Naive thymus-derived CD4-positive, alpha-beta T cell (primary cell): ENCODE results near the gene OSCP1. TPM values are rescaled to one million over a fixed set of nuclear protein-coding genes. Genes with fewer than 3 reads are reported as not detected.
A peak's percentile ranks its signal among the peaks of the same experiment; 100 is the strongest.
"Not testable (repeated sequence)": the region's sequence is repeated elsewhere in the genome, so short reads cannot be mapped to it uniquely, and the experiment has no call there.

Experiments used
- ATAC-seq: fragments of 150-1000 bp; cut with Tn5 transposase; 2 replicates; pipeline ENCODE4 v1.10.0; 2021; ENCODE audit warnings: mild to moderate bottlenecking, moderate library complexity
- CTCF ChIA-PET: fragments of 350-600 bp; sonication (Branson Sonifier 250); formaldehyde crosslinking; loops from one replicate; lab custom pipeline; 2021; ENCODE audit warnings: antibody characterized with exemption; lab: Charles Lee
- POLR2A ChIA-PET: fragments of 350-600 bp; sonication (Branson Sonifier 250); formaldehyde crosslinking; loops from one replicate; lab custom pipeline; 2021; ENCODE audit warnings: antibody characterized with exemption, inconsistent platforms; lab: Charles Lee
- DNase-seq, 9 donors: peaks; one replicate each; pipeline versions ENCODE4 v3.0.0 to v3.0.0-alpha.2; 2020 to 2022; ENCODE audit warnings: mixed read lengths in 1 of 9
- H3K27ac ChIP-seq: one replicate; pipeline ENCODE4 v1.7.0; 2013; ENCODE audit warnings: mild to moderate bottlenecking, low read depth, low read length, moderate library complexity
- H3K27me3 ChIP-seq, 2 donors: one replicate each; pipeline ENCODE4 v1.7.0; 2013; ENCODE audit warnings: low read length in 2 of 2, mild to moderate bottlenecking in 2 of 2, moderate library complexity in 2 of 2; ENCODE audit not compliant: control insufficient read depth in 2 of 2, insufficient read depth in 2 of 2
- H3K36me3 ChIP-seq, 3 experiments: 1 replicate in 2 of 3; 2 replicates in 1 of 3; pipeline ENCODE4 v1.7.0; 2013; ENCODE audit warnings: low read length in 3 of 3, mild to moderate bottlenecking in 3 of 3, moderate library complexity in 1 of 3; ENCODE audit not compliant: insufficient read depth in 3 of 3, control insufficient read depth in 2 of 3
- H3K4me1 ChIP-seq, 2 donors: one replicate each; pipeline ENCODE4 v1.7.0; 2013; ENCODE audit warnings: low read length in 2 of 2, mild to moderate bottlenecking in 2 of 2, moderate library complexity in 1 of 2; ENCODE audit not compliant: control insufficient read depth in 2 of 2, insufficient read depth in 2 of 2
- H3K4me3 ChIP-seq: 2 replicates; pipeline ENCODE4 v1.7.0; 2013; ENCODE audit warnings: mild to moderate bottlenecking, low read length
- H3K9me3 ChIP-seq, 3 experiments: 1 replicate in 2 of 3; 2 replicates in 1 of 3; pipeline ENCODE4 v1.7.0; 2013; ENCODE audit warnings: low read length in 3 of 3; ENCODE audit not compliant: control insufficient read depth in 2 of 3
- H3K27ac Mint-ChIP-seq, 9 donors: one replicate each; pipeline ENCODE4 v1.8.0; 2020 to 2022; ENCODE audit warnings: mixed read lengths in 9 of 9, mild to moderate bottlenecking in 8 of 9, moderate library complexity in 5 of 9, inconsistent platforms in 2 of 9
- H3K27me3 Mint-ChIP-seq, 5 donors: one replicate each; pipeline ENCODE4 v1.8.0; 2021 to 2022; ENCODE audit warnings: mixed read lengths in 5 of 5, mild to moderate bottlenecking in 1 of 5
- H3K36me3 Mint-ChIP-seq, 5 donors: one replicate each; pipeline ENCODE4 v1.8.0; 2020 to 2022; ENCODE audit warnings: mixed read lengths in 5 of 5, mild to moderate bottlenecking in 3 of 5, inconsistent platforms in 1 of 5
- H3K4me1 Mint-ChIP-seq, 7 donors: one replicate each; pipeline ENCODE4 v1.8.0; 2020 to 2022; ENCODE audit warnings: mixed read lengths in 7 of 7, mild to moderate bottlenecking in 3 of 7, inconsistent platforms in 1 of 7
- H3K4me3 Mint-ChIP-seq, 10 donors: one replicate each; pipeline ENCODE4 v1.8.0; 2020 to 2022; ENCODE audit warnings: mild to moderate bottlenecking in 10 of 10, mixed read lengths in 10 of 10, moderate library complexity in 6 of 10, inconsistent platforms in 2 of 10
- H3K9me3 Mint-ChIP-seq, 11 donors: one replicate each; pipeline ENCODE4 v1.8.0; 2020 to 2022; ENCODE audit warnings: mixed read lengths in 11 of 11, mild to moderate bottlenecking in 4 of 11, inconsistent platforms in 1 of 11, moderate library complexity in 1 of 11
- intact Hi-C, 2 donors: fragments of 100-400 bp; cut with micrococcal nuclease; formaldehyde crosslinking; loops; one replicate each; pipeline ENCODE4 v1.15.1; 2023
- polyA plus RNA-seq, 2 donors: library from polyadenylated mRNA; unstranded; fragments of 300-500 nt; fragmentation: Illumina TruSeq; gene quantifications; one replicate each; pipeline ENCODE4 v1.2.3, GENCODE V29; 2021
- total RNA-seq, 6 experiments: library from RNA in 5 of 6; stranded (reverse) in 5 of 6; gene quantifications; 1 replicate in 5 of 6; 2 replicates in 1 of 6; pipeline ENCODE4 v1.2.3 and lab custom pipeline; 2021 to 2026

OSCP1 gene
- total and polyA plus RNA-seq, 7 experiments from 2014 or later, result 0.65 to 2.0 (median 1.1) TPM

DNA sequence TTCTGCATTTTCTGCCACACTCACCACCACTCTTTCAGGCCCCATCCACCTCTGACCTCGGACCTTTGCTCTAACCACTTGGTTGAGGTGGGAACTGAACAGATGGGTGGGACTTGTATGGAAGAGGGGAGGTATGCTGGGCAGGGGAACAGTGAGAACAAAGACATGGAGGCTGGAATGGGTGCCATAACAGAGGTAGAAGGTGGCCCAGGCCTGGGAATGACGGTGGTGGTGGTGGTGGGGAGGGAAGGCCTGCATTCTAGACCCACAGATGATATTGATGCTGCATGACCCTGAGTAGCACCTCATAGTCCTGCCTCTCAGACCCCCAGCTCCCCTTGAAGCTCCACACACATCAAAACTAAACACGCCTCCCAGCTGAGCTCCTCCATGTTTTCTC, 37.7 kb upstream of the OSCP1 start:
- H3K4me3 Mint-ChIP-seq, result no peak overlapping the region
- H3K27me3 Mint-ChIP-seq, result peaks cover 0 to 12% (median 0%) of the 10 kb centered on the region in 5 donors
- CTCF ChIA-PET, result no interaction called here
- Histone ChIP-seq H3K27me3 (no peaks in the 10 kb centered on the region), H3K4me1 (no peaks in the 10 kb centered on the region), H3K9me3 (no peaks in the 10 kb centered on the region), H3K4me3 (no peak overlapping the region), H3K36me3 (no peaks in the 10 kb centered on the region), H3K27ac (no peak overlapping the region)
- POLR2A ChIA-PET, result interaction anchor here (0.6 kb wide), 1 partner anchor 8 kb away, joined by 3 read pairs; no protein-coding TSS in a partner anchor
- H3K36me3 Mint-ChIP-seq, result no peaks in the 10 kb centered on the region
- DNase-seq (no peak), ATAC-seq (no peak)
- H3K27ac Mint-ChIP-seq, result no peak overlapping the region
- intact Hi-C loops, result no loop called here
- H3K4me1 Mint-ChIP-seq, result peaks cover 0 to 18% (median 12%) of the 10 kb centered on the region in 7 donors
- no peaks in the 10 kb centered on the region for H3K9me3 Mint-ChIP-seq

DNA sequence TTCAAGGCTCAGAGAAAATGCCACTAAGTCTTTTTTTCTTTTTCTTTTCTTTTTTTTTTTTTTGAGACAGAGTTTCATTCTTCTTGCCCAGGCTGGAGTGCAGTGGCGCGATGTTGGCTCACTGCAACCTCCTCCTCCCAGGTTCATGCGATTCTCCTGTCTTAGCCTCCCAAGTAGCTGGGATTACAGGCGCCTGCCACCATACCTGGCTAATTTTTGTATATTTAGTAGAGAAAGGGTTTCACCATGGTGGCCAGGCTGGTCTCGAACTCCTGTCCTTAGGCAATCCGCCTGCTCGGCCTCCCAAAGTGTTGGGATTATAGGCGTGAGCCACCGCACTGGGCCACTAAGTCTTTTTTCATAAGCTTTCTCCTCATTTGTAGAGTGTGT, 37.1 kb upstream of the OSCP1 start:
- H3K4me3 Mint-ChIP-seq, ATAC-seq, intact Hi-C loops, DNase-seq, H3K9me3 Mint-ChIP-seq, H3K4me3 ChIP-seq, H3K36me3 Mint-ChIP-seq, CTCF ChIA-PET, H3K9me3 ChIP-seq, H3K27ac Mint-ChIP-seq, H3K27ac ChIP-seq, H3K36me3 ChIP-seq, H3K27me3 ChIP-seq, H3K4me1 ChIP-seq: not testable (repeated sequence)
- Mint-ChIP-seq H3K4me1 (peaks cover 1 to 22% (median 13%) of the 10 kb centered on the region in 7 donors), H3K27me3 (peaks cover 0 to 12% (median 0%) of the 10 kb centered on the region in 5 donors)
- POLR2A ChIA-PET, result interaction anchor here (0.6 kb wide), 1 partner anchor 9 kb away, joined by 3 read pairs; no protein-coding TSS in a partner anchor

DNA sequence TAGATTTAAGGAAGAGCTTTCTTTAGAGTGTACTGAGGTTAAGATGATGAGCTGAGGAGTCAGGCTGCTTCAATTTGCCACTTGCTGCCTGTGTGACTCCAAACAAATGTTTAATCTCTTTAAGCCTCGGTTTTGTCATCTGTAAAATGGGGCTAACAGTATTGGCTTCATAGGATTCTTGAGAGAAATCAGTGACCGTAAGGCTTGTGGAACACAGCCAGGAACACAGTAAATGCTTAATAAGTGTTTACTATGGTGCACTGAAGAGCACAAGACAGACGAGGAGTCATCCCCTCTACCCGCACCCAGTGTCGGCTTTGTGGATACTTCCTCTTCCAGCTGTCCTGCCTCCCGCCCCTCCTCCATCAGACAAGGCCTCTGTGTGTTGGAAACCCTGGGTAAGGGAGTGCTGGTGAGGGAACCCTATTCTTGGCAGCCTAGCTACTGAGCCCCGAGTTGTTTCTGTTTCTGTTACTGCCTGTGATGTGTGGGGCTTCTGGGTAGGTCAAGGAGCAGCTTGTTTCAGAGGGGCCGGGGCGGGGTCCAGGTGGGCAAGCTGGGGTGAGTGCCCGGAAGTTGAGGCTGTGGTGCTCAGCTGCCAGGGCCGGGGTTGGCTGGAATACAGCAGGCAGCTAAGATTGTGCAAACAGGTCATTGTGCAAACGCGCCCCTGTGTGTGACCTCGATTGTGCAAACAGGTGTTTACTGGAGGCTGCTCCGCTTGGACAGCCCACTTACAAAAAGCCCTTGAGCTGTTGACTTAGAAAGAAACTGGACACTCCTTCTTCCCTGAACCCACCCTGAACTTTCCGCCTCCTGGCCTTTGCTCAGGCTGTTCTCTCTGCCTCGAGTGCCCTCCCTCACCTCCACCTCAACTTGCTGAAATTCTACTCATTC, 36.4 kb upstream of the OSCP1 start:
- Mint-ChIP-seq H3K27me3 (peaks cover 0 to 12% (median 5%) of the 10 kb centered on the region in 5 donors), H3K9me3 (peaks cover 0 to under 1% (median 0%) of the 10 kb centered on the region in 11 donors), H3K27ac (no peak overlapping the region), H3K36me3 (no peaks in the 10 kb centered on the region), H3K4me1 (peaks cover 8 to 28% (median 19%) of the 10 kb centered on the region in 7 donors), H3K4me3 (no peak overlapping the region)
- ChIA-PET CTCF (no interaction called here), POLR2A (no interaction called here)
- Histone ChIP-seq H3K27me3 (no peaks in the 10 kb centered on the region), H3K9me3 (no peaks in the 10 kb centered on the region), H3K27ac (no peak overlapping the region), H3K4me3 (no peak overlapping the region), H3K36me3 (no peaks in the 10 kb centered on the region), H3K4me1 (peaks cover 0 to 4% of the 10 kb centered on the region in 2 donors)
- ATAC-seq (peak; percentile 81), DNase-seq (no peak)
- intact Hi-C loops, result no loop called here

DNA sequence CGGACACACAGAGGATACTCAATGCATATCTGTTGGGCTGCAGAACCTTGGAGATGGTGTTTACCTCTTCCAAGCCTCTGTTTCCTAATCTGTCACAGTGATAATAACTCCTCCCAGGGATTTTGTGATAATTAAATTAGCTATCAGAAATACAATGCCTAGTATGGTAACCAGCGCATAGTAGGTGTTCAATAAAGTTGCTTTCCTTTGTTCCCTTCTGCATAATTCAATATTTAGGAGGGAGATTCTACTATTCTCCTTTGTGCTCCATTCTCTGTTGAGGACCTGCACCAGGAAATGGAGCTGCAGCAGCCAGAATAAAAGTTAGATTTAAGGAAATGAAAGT, 35.8 kb upstream of the OSCP1 start:
- no peaks in the 10 kb centered on the region for H3K9me3 ChIP-seq
- no peaks in the 10 kb centered on the region for H3K36me3 ChIP-seq
- Mint-ChIP-seq H3K9me3 (peaks cover 0 to 1% (median 0%) of the 10 kb centered on the region in 11 donors), H3K4me1 (peaks cover 9 to 28% (median 20%) of the 10 kb centered on the region in 7 donors), H3K36me3 (no peaks in the 10 kb centered on the region), H3K27me3 (peaks cover 0 to 10% (median 5%) of the 10 kb centered on the region in 5 donors), H3K27ac (no peak overlapping the region), H3K4me3 (no peak overlapping the region)
- H3K27me3 ChIP-seq, result no peaks in the 10 kb centered on the region
- intact Hi-C loops, result no loop called here
- POLR2A ChIA-PET, result no interaction called here
- no peak for DNase-seq
- H3K4me1 ChIP-seq, result peaks cover 0 to 4% of the 10 kb centered on the region in 2 donors
- CTCF ChIA-PET, result no interaction called here
- no peak overlapping the region for H3K27ac ChIP-seq
- ATAC-seq, result no peak
- no peak overlapping the region for H3K4me3 ChIP-seq

DNA sequence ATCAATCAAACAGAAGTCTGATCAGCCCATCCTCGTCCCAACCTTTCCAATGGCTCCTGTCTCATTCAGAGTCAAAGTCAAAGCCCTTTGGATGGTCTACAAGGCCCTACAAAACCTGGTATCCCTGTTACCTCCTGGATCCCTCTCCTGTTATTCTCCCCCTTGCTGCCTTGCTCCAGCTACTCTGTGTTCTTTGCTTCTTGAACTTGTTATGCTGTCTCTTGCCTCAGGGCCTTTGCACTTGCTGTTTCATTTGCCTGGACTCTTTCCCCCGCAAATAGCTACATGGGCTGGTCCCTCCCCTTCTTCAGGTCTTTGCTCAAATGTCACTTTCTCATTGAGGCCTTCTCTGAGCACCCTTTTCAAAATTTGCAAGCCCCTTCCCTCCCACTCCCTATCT, 33.8 kb upstream of the OSCP1 start:
- Mint-ChIP-seq H3K27me3 (peaks cover 0 to 9% (median 5%) of the 10 kb centered on the region in 5 donors), H3K27ac (no peak overlapping the region), H3K9me3 (peaks cover 0 to 1% (median 0%) of the 10 kb centered on the region in 11 donors), H3K4me3 (peak overlapping the region in 1 of 10 donors; percentile 12), H3K4me1 (peaks cover 9 to 17% (median 14%) of the 10 kb centered on the region in 7 donors), H3K36me3 (no peaks in the 10 kb centered on the region)
- ChIA-PET POLR2A (no interaction called here), CTCF (no interaction called here)
- Histone ChIP-seq H3K9me3 (no peaks in the 10 kb centered on the region), H3K27me3 (no peaks in the 10 kb centered on the region), H3K27ac (no peak overlapping the region), H3K36me3 (no peaks in the 10 kb centered on the region), H3K4me1 (peaks cover 0 to 4% of the 10 kb centered on the region in 2 donors), H3K4me3 (no peak overlapping the region)
- intact Hi-C loops, result no loop called here
- no peak for ATAC-seq
- DNase-seq, result no peak

DNA sequence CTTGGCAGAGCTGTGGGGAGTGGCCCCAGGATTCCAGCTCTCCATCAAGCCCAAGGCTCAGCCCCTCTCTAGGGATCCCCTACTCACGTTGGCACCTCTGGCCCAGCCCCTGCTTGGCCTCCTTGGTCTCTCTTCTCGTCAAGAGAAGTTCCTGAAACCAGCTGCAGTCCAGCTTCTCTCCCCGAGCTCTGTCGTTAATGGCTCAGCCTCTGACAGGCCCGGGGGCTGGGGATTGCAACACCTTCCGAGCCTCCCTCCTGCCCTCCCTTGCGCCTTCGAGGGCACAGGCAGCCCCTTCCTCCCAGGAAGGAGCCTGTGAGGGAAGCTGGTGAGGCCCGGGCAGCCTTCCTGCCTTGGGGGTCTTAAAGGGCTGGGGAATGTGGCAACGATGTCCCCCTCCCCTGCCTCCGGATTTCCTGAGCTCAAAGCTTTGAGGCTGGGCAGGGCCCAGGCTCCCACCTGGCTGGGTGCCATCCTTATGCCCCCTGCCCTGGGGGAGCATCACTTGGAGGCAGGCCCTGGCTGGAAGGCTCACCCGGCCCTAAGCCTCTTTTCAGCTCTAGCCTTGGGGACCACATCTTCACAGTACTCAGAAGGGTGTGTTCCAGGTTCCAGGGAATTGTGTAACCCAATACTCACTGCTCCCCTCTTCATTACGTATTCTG, 32.6 kb upstream of the OSCP1 start, which contains the start of gene CSF3R:
Gene CSF3R, minus strand, starts transcription at position 190 of the 665 bp plus-strand sequence. CDS start 3,417 bp downstream, outside the sequence.
- no peaks in the 10 kb centered on the region for H3K27me3 ChIP-seq
- POLR2A ChIA-PET, result no interaction called here
- Mint-ChIP-seq H3K9me3 (peaks cover 0 to 1% (median 0%) of the 10 kb centered on the region in 11 donors), H3K36me3 (no peaks in the 10 kb centered on the region), H3K27me3 (peaks cover 0 to 9% (median 0%) of the 10 kb centered on the region in 5 donors), H3K4me1 (peaks cover 10 to 17% (median 14%) of the 10 kb centered on the region in 7 donors), H3K27ac (peak within 1 kb of the TSS in 8 of 9 donors; percentile 66 to 97 (median 77)), H3K4me3 (peak within 1 kb of the TSS; percentile 67 to 86 (median 80))
- no peaks in the 10 kb centered on the region for H3K36me3 ChIP-seq
- H3K4me1 ChIP-seq, result peaks cover 0 to 4% of the 10 kb centered on the region in 2 donors
- ATAC-seq (peak; percentile 46), DNase-seq (no peak)
- intact Hi-C loops, result no loop called here
- no peak within 1 kb of the TSS for H3K4me3 ChIP-seq
- CTCF ChIA-PET, result interaction anchor here (1.5 kb wide), 1 partner anchor 34 kb away, joined by 3 read pairs; no protein-coding TSS in a partner anchor
- H3K9me3 ChIP-seq, result no peaks in the 10 kb centered on the region
- no peak within 1 kb of the TSS for H3K27ac ChIP-seq
